T-cell (primary cell): ENCODE measurements around the gene AHRR. TPM values are rescaled to one million over a fixed set of nuclear protein-coding genes. Genes with fewer than 3 reads are reported as not detected.
A peak's percentile ranks its signal among the peaks of the same experiment; 100 is the strongest.

Source experiments
- ATAC-seq, 4 experiments: fragments of 200-7000 bp in 3 of 4; fragments of 150-1000 bp in 1 of 4; cut with Tn5 transposase; replicated peaks in 1 of 4; 1 replicate in 3 of 4; 2 replicates in 1 of 4; pipeline ENCODE4 v1.10.0; 2021; ENCODE audit warnings: moderate library complexity in 3 of 4, mild to moderate bottlenecking in 2 of 4, moderate number of reproducible peaks in 1 of 4
- CTCF ChIA-PET, 2 donors: fragments of 300-600 bp; sonication (Branson Sonifier 250); formaldehyde crosslinking; loops; one replicate each; lab custom pipeline; 2022; ENCODE audit warnings: antibody characterized with exemption in 2 of 2; lab: Charles Lee
- POLR2A ChIA-PET, 2 donors: fragments of 300-600 bp; sonication (Branson Sonifier 250); formaldehyde crosslinking; loops; one replicate each; lab custom pipeline; 2022; ENCODE audit warnings: antibody characterized with exemption in 2 of 2; lab: Charles Lee
- DNase-seq, 35 experiments: peaks; one replicate each; pipeline versions ENCODE4 v3.0.0 to v3.0.0-alpha.2; 2013 to 2023
- H3K27ac ChIP-seq: one replicate; pipeline ENCODE4 v1.5.1; 2013; ENCODE audit warnings: low read length
- H3K27me3 ChIP-seq, 2 experiments: replicated peaks in 1 of 2; 1 replicate in 1 of 2; 2 replicates in 1 of 2; pipeline versions ENCODE4 v1.6.1 to v1.7.0; 2013; ENCODE audit warnings: low read length in 1 of 2, mixed read lengths in 1 of 2; ENCODE audit not compliant: control insufficient read depth in 2 of 2, insufficient read depth in 2 of 2; ENCODE audit errors: extremely low read depth in 1 of 2
- H3K36me3 ChIP-seq, 2 donors: 1 replicate in 1 of 2; 2 replicates in 1 of 2; pipeline versions ENCODE4 v1.6.1 to v1.7.0; 2013; ENCODE audit warnings: low read length in 1 of 2; ENCODE audit not compliant: control insufficient read depth in 2 of 2, insufficient read depth in 1 of 2; ENCODE audit errors: extremely low read depth in 1 of 2
- H3K4me1 ChIP-seq, 2 experiments: 1 replicate in 1 of 2; 2 replicates in 1 of 2; pipeline versions ENCODE4 v1.6.1 to v1.7.0; 2013; ENCODE audit warnings: low read length in 2 of 2, mixed read lengths in 1 of 2; ENCODE audit not compliant: insufficient read depth in 2 of 2, control insufficient read depth in 1 of 2; ENCODE audit errors: extremely low read depth in 1 of 2
- H3K4me3 ChIP-seq, 2 donors: 1 replicate in 1 of 2; 2 replicates in 1 of 2; pipeline versions ENCODE4 v1.5.1 to v1.7.0; 2013; ENCODE audit warnings: mild to moderate bottlenecking in 2 of 2, low read length in 1 of 2, moderate library complexity in 1 of 2; ENCODE audit not compliant: control insufficient read depth in 1 of 2; ENCODE audit errors: extremely low read depth in 1 of 2
- H3K9me3 ChIP-seq: 2 replicates; pipeline ENCODE4 v1.7.0; 2013
- H3K27ac Mint-ChIP-seq, 2 donors: one replicate each; pipeline ENCODE4 v1.8.0; 2020 to 2021; ENCODE audit warnings: mild to moderate bottlenecking in 2 of 2, mixed read lengths in 2 of 2
- H3K27me3 Mint-ChIP-seq, 2 donors: one replicate each; pipeline ENCODE4 v1.8.0; 2021 to 2022; ENCODE audit warnings: mixed read lengths in 2 of 2
- H3K36me3 Mint-ChIP-seq: one replicate; pipeline ENCODE4 v1.8.0; 2021; ENCODE audit warnings: mixed read lengths
- H3K4me1 Mint-ChIP-seq, 3 donors: one replicate each; pipeline ENCODE4 v1.8.0; 2020 to 2022; ENCODE audit warnings: mixed read lengths in 3 of 3, mild to moderate bottlenecking in 1 of 3
- H3K4me3 Mint-ChIP-seq, 3 donors: one replicate each; pipeline ENCODE4 v1.8.0; 2020 to 2022; ENCODE audit warnings: mild to moderate bottlenecking in 3 of 3, mixed read lengths in 3 of 3, moderate library complexity in 3 of 3
- H3K9me3 Mint-ChIP-seq, 3 donors: one replicate each; pipeline ENCODE4 v1.8.0; 2020 to 2022; ENCODE audit warnings: mixed read lengths in 3 of 3
- WGBS: methylation state at CpG from one replicate; pipeline ENCODE4 v1.1.5; 2013; ENCODE audit warnings: missing lambda C conversion rate; ENCODE audit not compliant: insufficient coverage; 5-methylcytosine and 5-hydroxymethylcytosine counted together
- total RNA-seq, 35 experiments: library from RNA in 6 of 35; stranded (reverse) in 6 of 35; fragments of 120-200 nt in 1 of 35; gene quantifications; one replicate each; pipeline versions ENCODE4 v1.2.1 to v1.2.4 and lab custom pipeline; 2013 to 2026

Gene AHRR
- total RNA-seq, 5 donors from 2014 or later (not counting 1 experiment from before 2014, with no cell fraction given) = 0.55 to 13.5 (median 3.4) TPM

DNA sequence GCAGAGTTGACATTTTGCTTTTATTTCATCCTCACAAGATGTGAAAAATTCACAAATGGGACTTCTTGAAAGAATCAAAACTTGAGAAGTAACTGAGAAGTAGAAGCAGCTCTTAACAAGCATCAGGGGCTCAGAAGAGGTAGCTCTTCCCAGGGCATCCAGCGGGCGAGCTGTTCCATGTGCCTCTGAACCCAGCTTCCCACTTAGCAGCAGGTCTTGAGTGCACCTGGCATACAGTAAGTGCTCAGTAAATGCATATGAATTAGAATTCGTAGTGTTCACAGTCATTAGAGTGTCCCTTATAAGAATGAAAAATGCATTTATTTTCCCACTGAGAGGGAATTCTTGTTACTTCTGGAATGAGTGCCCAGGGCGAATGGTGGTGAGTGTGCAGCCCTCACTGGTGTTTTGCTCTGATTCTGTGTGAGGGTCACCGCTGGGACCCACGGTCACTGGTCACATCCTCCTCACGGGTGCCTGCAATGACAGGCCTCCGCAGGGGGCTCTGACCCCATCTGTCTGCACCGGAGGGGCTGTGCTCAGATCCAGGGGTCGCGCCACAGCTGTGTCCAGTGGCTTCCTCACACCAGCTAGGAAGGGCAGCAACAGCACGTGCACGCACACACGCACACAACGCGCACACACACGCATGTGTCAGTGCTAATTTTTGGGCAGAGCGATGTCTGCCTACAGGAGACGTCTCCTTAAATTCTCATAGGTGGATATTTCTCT is 148.4 kb downstream of the AHRR start:
- ChIA-PET POLR2A (no interaction called here), CTCF (no interaction called here)
- Mint-ChIP-seq H3K4me1 (peaks cover 25 to 30% (median 28%) of the 10 kb centered on the region in 3 donors), H3K27me3 (peaks cover 0 to 2% of the 10 kb centered on the region in 2 donors), H3K36me3 (no peaks in the 10 kb centered on the region), H3K27ac (no peak overlapping the region), H3K9me3 (no peaks in the 10 kb centered on the region), H3K4me3 (no peak overlapping the region)
- WGBS = 99% methylated on average over 10 of the region's 19 CpGs
- DNase-seq (peak in 1 of 35 experiments; percentile 0), ATAC-seq (no peak)
- Histone ChIP-seq H3K27ac (no peak overlapping the region), H3K9me3 (no peaks in the 10 kb centered on the region), H3K4me1 (peaks cover 8 to 37% of the 10 kb centered on the region in 2 experiments), H3K27me3 (peaks cover 0 to 14% of the 10 kb centered on the region in 2 experiments), H3K36me3 (peaks cover 11 to 18% of the 10 kb centered on the region in 2 donors), H3K4me3 (no peak overlapping the region)

DNA sequence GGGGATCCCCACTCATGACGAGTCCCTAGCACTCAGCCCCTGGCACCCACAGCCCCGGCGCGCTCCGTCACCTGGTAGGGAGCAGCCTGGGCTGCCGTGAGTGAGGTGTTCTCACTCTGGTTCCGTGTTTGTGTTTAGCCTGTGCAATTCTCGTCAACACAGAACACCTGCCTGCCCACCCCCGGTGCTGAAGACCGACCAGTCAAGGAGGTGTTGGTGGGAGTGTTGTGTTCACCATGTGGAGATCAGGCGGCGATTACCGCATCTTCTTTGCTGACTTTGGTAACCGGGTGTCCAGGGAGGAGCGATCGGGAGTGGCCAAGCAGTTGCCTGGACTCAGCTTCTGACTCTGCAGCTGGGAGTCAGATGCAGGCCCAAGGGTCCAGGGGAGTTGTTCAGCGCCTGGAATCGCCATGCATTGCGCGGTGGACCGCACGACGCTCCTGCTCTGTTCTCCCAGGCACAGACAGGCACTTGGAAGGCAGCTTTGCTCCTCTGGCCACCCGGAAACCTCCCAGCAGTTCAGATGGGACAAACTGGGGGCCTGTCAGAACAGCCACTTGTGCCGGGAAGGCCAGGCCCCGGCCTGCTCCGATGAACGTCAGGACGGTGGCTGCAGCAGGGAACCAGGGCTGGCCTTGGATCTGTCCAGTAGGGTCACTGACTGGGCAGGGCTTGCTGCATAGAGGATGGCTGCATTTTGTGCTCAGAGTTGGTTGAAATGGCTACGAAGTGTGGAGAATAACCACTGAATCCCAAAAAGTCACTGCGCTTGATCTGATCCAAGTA is 149.6 kb downstream of the AHRR start:
- Histone ChIP-seq H3K27me3 (peaks cover 2 to 26% of the 10 kb centered on the region in 2 experiments), H3K4me1 (peaks cover 8 to 36% of the 10 kb centered on the region in 2 experiments), H3K27ac (peak overlapping the region; percentile 9), H3K4me3 (no peak overlapping the region), H3K9me3 (no peaks in the 10 kb centered on the region), H3K36me3 (peaks cover 9 to 15% of the 10 kb centered on the region in 2 donors)
- DNase-seq (peak in 1 of 35 experiments; percentile 2), ATAC-seq (no peak)
- Mint-ChIP-seq H3K9me3 (no peaks in the 10 kb centered on the region), H3K4me3 (peak overlapping the region; percentile 75 to 93 (median 77)), H3K27me3 (peaks cover 0 to 6% of the 10 kb centered on the region in 2 donors), H3K27ac (peak overlapping the region; percentile 63 to 81), H3K4me1 (peaks cover 25 to 30% (median 27%) of the 10 kb centered on the region in 3 donors), H3K36me3 (no peaks in the 10 kb centered on the region)
- CTCF ChIA-PET = interaction anchor here in 1 of 2 donors (1.2 kb wide), 1 partner anchor 24 kb away, joined by 5 read pairs; no protein-coding TSS in a partner anchor
- 94% methylated on average over 31 of the region's 31 CpGs for WGBS
- POLR2A ChIA-PET = interaction anchor here in 1 of 2 donors (0.6 kb wide), 1 partner anchor 7 kb away, joined by 3 read pairs; no protein-coding TSS in a partner anchor

DNA sequence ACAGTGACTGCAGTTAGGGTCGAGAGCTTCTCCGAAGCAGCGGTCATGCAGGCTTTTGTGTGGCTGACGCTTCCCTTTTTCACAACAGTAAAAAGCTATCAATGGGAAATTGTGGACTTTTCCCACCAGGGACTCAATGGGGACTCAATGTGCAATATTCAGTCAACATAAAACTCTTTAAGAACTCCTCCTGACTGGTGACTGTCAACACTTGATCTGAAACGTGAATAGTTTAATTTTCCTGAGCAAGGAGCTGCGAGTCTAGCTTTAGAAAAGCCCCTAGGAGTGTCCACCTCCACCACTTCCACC is 150.2 kb downstream of the AHRR start:
- ATAC-seq (no peak), DNase-seq (peak in 1 of 35 experiments; percentile 1)
- Mint-ChIP-seq H3K9me3 (no peaks in the 10 kb centered on the region), H3K36me3 (no peaks in the 10 kb centered on the region), H3K4me1 (peaks cover 24 to 26% (median 25%) of the 10 kb centered on the region in 3 donors), H3K4me3 (peak overlapping the region; percentile 75 to 93 (median 77)), H3K27me3 (peaks cover 0 to 7% of the 10 kb centered on the region in 2 donors), H3K27ac (peak overlapping the region; percentile 63 to 81)
- Histone ChIP-seq H3K4me3 (peak overlapping the region; percentile 61 to 65), H3K27me3 (peaks cover 2 to 32% of the 10 kb centered on the region in 2 experiments), H3K36me3 (peaks cover 6 to 15% of the 10 kb centered on the region in 2 donors), H3K9me3 (no peaks in the 10 kb centered on the region), H3K4me1 (peaks cover 8 to 36% of the 10 kb centered on the region in 2 experiments), H3K27ac (peak overlapping the region; percentile 9)
- POLR2A ChIA-PET = interaction anchor here in 1 of 2 donors (0.5 to 0.6 kb wide), 2 partner anchors 8 to 13 kb away, joined by 3 to 4 read pairs; no protein-coding TSS in a partner anchor
- CTCF ChIA-PET = interaction anchor here in 1 of 2 donors (1.2 kb wide), 1 partner anchor 25 kb away, joined by 5 read pairs; no protein-coding TSS in a partner anchor
- WGBS = 78% methylated on average over 6 of the region's 6 CpGs

DNA sequence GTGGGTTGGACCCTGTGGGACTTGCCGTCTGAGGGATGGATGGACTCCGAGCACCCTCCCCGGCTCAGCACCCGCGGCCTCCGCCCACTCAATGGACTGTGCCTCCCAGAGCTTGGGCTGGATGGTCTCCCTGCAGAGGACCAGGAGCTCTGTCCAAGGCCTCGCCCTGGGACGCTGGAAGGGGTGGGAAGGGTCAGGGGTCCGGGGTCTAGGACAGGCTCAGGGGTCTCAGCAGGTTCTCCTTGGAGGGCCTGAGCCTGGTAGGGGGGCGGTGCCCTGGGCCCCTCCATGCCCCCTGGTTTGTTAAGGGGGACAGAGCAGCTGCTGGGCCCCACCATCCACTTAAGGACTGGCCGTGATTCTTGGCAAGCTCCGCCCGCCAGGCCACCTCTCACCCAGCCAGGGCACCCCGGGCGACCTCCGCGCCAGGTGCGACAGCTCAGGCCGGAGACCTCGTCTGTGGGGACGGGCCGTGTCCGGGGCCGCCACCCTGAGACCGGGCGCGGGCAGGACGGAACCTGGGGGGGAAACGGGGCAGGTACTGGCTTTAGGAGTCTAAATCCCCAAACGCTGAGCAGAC is 150.7 kb downstream of the AHRR start:
- ChIA-PET CTCF (interaction anchor here in 1 of 2 donors (1.2 kb wide), 1 partner anchor 25 kb away, joined by 5 read pairs; no protein-coding TSS in a partner anchor), POLR2A (interaction anchor here in 1 of 2 donors (0.5 to 0.6 kb wide), 2 partner anchors 8 to 13 kb away, joined by 3 to 4 read pairs; no protein-coding TSS in a partner anchor)
- 15% methylated on average over 29 of the region's 30 CpGs for WGBS
- Mint-ChIP-seq H3K4me3 (peak overlapping the region; percentile 75 to 93 (median 77)), H3K4me1 (peaks cover 24 to 26% (median 25%) of the 10 kb centered on the region in 3 donors), H3K27me3 (peaks cover 0 to 8% of the 10 kb centered on the region in 2 donors), H3K9me3 (no peaks in the 10 kb centered on the region), H3K27ac (peak overlapping the region; percentile 63 to 81), H3K36me3 (no peaks in the 10 kb centered on the region)
- DNase-seq (peak in 3 of 35 experiments; percentile 5 to 24 (median 10)), ATAC-seq (peak in 1 of 4 experiments; percentile 3)
- peaks cover 8 to 36% of the 10 kb centered on the region in 2 experiments for H3K4me1 ChIP-seq
- H3K9me3 ChIP-seq = no peaks in the 10 kb centered on the region
- H3K27ac ChIP-seq = peak overlapping the region; percentile 9
- peaks cover 2 to 36% of the 10 kb centered on the region in 2 experiments for H3K27me3 ChIP-seq
- H3K36me3 ChIP-seq = peaks cover 3 to 11% of the 10 kb centered on the region in 2 donors
- H3K4me3 ChIP-seq = peak overlapping the region; percentile 61 to 65

DNA sequence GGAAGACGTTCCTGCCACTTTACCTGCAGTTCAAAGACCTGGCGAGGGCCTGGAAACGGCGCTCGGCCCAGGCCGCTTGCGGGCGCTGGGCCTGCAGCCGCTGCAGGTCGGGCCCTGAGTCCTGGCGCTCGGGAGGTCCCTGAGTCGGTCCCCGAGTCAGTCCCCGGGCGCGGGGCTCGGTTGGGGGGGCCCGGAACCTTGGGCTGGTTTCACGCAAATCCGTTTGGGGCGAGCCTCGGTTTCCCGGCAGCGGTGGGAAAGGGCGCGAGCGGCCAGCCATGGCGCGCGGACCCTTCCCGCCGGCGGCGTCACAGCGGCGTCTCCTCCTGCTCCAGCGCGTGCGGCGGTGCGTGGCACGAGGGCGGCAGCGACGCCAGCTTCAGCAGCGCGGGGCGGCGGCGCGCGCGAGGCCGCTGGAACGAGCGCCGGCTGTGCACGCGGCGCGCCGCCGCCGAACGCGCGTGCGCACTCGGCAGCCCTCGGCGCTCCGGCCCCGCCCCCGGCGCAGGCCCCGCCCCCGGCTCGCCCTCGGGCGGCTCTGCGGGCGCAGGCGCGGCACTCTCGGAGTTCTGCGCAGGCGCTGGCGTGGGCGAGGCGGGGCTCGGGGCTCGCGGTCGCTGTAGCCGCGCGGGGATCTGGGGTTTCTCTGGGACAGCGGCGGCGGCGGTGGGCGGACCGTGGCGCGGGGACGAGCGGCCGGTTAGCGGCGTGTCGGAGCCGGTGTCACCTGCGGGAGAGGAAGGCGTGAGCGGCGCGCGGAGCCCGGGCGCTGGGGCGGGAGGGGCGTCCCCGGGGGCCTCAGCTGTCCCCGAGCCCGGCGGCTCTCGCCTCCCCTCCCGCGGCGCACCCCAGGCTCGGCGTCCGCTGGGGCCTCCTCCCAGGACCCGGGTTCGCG is 151.4 kb downstream of the AHRR start:
- Mint-ChIP-seq H3K27ac (peak overlapping the region in 1 of 2 donors; percentile 64), H3K36me3 (no peaks in the 10 kb centered on the region), H3K4me1 (peaks cover 24 to 26% (median 25%) of the 10 kb centered on the region in 3 donors), H3K9me3 (no peaks in the 10 kb centered on the region), H3K4me3 (peak overlapping the region; percentile 75 to 93 (median 77)), H3K27me3 (peaks cover 0 to 15% of the 10 kb centered on the region in 2 donors)
- ChIA-PET POLR2A (no interaction called here), CTCF (interaction anchor here in 1 of 2 donors (1.2 kb wide), 1 partner anchor 26 kb away, joined by 5 read pairs; no protein-coding TSS in a partner anchor)
- WGBS = under 1% methylated on average over 136 of the region's 137 CpGs
- Histone ChIP-seq H3K27me3 (peaks cover 2 to 44% of the 10 kb centered on the region in 2 experiments), H3K27ac (peak overlapping the region; percentile 9), H3K4me1 (peaks cover 8 to 36% of the 10 kb centered on the region in 2 experiments), H3K36me3 (peaks cover 3 to 10% of the 10 kb centered on the region in 2 donors), H3K9me3 (no peaks in the 10 kb centered on the region), H3K4me3 (peak overlapping the region; percentile 74 to 88)
- peak; percentile 82 to 86 (median 85) for ATAC-seq
- DNase-seq = peak; percentile 69 to 94 (median 82)
